GM04504 (cell line): ENCODE data around the gene SAP30BP.
A peak's percentile ranks its signal among the peaks of the same experiment; 100 is the strongest.

Source experiments
- DNase-seq: peaks from one replicate; pipeline ENCODE4 v3.0.0-alpha.2; 2012; ENCODE audit warnings: low read depth

The SAP30BP gene

DNA sequence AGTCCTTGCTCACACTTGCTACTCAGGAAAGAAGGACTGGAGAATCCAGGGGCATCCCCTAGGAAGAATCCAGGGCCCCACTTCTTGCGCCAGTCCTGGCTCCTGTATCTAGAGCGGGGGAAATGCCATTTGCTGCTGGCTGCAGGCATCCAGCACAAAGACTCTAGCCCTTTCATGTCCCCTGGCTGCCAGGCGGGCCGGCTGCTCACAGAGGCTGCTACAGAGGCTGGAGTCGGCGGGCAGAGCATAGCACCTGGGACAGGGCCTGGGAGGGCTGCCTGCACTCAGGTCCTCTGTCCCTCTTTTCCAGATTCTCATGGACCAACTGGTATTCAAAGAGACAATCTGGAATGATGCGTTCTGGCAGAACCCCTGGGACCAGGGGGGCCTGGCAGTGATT lies 20.1 kb upstream of the SAP30BP start:
- DNase-seq, result no peak

DNA sequence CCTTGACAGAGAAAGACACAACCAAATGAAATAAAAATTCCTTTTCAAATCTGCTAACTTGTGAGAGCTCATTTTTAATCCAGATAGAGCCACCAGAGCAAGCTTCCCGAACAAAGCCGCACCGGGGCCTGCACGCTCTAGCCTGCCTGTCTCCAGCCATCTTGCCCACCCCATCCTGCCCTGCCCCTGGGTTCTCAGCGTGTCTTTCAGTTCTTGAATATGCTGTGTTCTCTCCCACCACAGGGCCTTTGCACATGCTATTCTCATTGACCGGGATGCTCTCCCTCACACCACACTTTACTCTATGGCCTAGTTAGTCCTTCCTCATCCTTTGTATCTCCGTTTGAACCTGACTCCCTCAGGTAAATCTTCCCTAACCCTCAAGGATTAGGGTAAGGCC lies 19.2 kb upstream of the SAP30BP start:
- no peak for DNase-seq

DNA sequence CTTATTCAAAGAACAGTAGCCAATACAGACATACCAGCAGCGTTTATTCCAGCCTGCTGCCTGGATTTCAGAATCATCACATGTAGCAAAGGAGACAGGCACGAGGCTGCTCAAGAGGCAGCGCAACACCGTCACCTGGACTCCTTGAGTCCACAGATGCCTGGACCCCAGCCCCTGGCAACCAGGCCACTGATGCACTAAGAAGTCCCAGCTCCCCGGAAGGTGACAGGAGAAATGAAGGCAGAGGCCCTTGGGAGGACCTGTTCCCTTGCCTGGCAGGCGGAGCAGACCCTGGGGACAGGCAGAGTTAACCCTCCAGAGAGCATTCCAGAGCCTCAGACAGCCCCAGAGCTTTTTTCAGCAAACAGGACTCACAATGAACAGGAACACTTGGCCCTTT lies 17.5 kb upstream of the SAP30BP start:
- no peak for DNase-seq

DNA sequence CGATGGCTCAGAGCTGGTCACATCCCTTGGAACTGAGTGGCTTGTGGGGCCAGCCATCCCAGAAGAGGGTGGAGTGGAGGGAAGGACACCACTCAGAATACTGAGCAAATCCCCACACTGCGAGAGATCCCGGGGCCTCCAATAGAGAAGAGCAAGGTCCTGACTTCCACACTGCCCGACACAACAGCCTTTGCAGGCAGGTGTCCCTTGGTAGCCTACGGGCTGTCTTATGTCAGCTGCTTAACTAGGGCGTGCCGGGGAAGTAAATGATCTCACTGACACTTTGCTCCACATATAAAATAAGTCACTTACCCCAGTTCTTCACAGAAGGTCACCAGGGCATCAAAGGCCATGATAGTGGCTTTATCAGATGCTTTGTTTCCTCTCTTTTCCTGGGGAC lies 16.3 kb upstream of the SAP30BP start:
- no peak for DNase-seq

DNA sequence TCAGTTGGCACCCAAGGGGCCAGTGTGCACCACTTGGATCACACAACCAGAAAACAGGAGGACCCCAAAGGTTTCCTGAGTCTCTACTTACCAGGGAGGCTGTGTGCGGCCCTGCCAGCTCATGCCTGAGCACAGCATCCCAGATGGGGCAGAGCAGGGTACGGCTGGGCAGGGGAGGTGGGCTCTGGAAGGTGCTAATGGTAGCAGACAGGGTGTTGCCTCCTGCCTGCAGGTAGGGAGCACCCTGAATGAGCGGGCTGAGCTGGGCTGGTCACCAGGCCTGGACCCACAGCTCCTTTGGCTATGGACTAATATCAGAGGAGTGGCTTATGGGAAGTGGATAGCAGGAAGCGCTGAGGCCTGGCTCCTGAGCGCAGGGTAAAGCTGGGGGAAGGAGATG lies 14.8 kb upstream of the SAP30BP start:
- no peak for DNase-seq

DNA sequence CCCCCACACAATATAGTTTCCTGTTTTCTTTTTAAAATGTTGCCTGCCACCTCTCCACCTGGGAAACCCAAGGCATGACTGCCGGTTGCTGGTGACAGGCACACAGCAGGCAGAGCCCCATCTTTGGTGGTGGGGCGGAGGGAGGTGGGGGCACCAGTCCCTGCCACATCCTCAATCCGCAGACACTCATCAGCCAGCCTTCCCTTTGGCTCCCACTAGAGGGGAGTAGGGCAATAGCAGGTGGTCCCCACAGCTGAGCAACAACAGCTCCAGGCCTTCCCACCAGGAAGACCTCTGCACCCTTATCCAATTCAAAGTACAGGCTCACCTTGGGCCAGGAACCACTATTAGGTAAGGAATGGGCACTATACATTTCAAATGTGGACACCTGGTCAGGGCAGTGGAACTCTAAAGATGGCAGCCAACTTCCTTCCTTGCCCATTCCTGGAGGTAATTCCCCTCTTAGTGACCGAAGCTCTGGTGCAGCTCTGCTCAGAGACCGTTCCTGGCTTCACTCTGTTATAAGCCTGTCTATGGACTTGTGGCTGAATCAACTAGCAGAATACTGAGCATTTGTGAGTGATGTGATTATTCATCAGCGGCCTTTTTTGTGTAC lies 14.1 kb upstream of the SAP30BP start:
- peak; percentile 4 for DNase-seq

DNA sequence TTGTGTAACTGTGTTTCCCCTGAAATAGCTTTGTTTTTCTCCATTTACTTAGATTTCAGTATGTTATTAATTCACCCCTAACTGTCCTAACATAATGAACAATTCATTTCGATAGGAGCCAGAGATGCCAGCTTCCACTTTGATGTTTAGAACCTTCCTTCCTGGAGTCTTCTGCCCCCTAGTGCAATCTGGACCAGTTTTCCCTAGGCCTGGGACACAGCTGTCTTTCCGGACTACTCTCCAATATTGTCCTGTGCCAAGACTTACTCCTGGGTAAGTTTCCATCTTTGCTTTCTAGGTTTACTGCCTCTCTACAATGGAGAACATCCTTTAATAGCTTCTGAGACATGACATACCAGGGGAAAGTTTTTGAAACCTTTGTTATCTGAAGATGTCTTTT lies 13.0 kb upstream of the SAP30BP start:
- peak; percentile 3 for DNase-seq

DNA sequence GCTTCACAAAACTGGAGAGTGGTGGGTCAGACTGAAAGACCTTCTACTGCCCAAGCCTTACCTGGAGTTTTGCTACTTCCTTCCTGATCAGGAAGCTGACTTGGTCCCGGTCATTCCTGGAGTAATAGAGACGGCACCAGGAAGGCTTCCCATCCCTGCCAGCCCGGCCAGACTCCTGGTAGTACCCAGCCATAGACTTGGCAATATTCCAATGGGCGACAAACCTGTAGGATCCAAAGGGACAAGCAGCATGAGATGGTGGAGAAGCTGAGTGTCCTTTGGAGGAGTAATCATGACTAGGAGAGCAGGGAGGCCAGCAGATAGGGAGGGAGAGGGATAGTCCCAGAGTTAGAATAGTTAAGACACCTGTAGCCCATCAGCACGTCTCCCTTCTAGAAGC lies 8.9 kb upstream of the SAP30BP start:
- DNase-seq, result no peak

DNA sequence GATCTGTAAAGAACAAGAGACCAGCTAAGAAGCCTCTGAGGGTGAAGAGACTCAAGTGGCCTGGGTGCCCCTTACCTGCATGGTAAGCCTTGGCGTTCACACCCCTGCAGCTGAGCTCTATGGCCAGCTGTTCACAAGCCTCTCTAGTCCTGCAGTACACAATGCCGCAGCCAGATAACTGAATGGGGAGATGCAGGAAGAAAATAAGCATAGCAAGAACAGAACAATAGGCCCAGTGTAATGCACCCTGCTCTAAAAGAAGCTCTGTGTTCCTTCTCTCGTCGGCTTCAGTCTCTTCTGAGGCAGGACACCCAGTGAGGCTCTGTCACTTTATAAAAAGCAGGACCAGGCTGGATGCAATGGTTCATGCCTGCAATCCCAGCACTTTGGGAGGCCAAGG lies 5.6 kb upstream of the SAP30BP start:
- DNase-seq, result no peak

DNA sequence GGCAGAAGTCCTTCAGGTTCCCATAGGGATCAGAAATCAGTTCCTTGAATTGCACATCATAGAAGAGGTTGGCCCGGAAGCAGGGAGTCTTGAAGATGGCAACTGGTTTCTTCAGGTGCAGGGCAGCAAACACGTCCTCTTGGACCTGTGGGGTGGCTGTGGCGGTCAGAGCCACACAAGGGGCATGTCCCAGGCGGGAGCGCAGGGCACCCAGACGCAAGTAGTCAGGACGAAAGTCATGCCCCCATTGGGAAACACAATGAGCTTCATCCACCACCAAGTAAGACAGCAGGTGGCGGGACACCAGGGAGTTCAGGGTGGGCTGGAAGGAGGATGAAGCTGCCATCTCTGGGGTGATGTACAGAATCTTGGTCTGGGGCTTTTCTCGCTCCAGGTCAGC lies 4.6 kb upstream of the SAP30BP start:
- DNase-seq, result no peak

DNA sequence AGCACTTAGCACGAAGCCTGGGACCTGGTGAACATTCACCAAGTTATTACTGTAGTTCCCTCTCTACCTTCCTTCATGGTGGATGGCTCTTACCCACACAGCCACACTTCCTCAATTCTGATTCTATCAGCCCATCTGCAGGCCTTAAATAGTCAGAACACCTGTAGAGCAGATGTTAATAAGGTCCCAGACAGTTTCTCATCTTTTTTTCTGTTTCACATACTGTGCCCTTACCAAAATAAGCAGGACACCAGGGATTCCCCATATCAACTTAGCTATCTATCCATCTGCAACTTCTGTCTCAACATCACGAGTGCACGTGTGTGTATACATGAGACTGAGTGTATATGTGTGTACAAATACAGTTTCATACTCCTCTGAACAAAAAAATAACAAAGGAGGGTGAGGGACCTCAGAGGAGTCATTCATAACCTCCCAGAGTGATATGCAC lies 3.0 kb upstream of the SAP30BP start:
- no peak for DNase-seq

DNA sequence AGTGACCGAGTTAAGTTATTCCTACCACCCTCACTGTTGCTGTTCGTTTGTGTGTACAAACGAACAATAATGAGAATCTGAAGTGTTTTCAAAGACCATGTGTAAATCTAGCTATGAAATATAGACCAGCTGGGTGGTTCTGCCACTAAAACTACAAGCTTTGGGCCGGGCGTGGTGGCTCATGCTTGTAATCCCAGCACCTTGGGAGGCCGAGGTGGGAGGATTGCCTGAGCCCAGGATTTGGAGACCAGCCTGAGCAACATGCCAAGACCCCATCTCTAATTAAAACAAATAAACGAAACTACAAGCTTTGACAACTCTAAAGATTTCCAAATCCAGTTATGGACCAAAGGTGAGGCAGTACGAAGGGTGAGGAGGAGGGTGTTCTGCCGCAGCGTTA lies 1.2 kb upstream of the SAP30BP start:
- no peak for DNase-seq

DNA sequence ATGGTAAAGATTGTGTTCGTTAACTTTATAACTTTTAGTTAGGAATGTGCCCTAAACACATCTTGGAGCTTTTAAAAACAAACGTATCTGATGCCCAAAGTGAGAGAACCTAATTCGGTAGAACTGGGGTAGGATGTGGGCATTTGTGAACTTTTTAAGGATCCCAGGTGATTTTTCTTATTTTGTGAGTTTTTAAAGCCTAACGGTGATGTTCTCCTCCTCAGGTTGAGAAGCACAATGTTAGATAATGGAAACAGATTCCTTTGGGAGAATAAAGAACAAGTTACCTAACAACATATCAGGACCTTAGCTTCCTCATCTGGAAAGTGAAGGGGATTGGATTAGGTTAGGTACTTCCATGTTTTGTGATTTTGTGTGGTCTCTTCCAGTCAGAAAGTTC lies 687 bp downstream of the SAP30BP start:
- DNase-seq, result no peak

DNA sequence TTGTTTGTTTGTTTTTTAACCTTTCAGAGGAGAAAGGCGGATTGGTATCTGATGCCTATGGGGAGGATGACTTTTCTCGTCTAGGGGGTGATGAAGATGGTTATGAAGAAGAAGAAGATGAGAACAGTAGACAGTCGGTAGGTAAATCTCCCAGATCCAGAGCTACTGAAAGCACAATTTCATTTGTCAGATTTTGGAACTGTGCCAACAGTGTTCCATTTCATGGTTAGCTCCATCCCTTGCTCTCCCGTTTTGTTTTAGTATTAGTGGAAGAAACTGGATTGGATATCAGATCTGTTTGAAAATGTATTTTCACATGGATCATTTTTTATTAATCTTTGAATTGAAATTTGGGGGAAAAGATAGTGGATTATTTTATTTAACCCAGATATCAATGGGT lies 1.4 kb downstream of the SAP30BP start:
- DNase-seq, result no peak

DNA sequence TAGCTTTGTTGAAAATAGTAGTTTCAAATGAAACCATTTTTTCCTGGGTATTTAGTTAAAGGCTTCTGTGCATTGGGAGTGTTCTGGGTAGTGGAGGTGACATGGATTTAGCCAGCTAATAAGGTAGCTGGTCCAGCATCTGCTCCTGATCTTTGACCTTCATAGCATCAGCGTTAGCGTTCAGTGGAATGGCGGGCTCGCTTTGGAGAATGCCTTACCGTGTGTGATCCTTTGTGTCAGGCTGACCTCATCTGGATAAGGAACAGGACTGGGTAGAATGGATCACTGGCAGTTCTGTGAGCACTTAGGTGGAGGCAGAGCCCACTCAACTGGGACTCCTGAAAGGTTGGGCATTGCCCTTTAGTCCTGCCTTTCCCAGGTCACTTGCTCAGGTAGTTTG lies 3.7 kb downstream of the SAP30BP start:
- DNase-seq, result no peak

DNA sequence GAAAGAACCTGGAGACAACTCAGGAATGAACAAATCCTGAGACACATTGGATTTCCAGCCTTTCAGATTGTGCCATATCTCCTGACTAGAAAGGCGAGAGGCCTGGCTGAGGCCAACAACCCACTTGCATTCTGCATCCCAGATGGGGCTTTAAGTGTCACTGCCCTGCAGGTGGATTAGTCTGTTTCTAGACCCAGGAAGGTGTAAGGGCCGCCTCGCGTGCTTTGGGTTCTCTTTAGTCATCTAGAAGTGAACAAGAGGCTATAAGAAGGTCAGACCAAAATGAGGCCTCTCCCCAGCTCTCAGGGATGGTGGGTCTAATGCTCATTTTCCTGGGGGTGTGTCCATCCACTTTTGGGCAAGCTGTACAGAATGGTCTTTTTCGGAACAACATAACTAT lies 4.9 kb downstream of the SAP30BP start:
- DNase-seq, result no peak

DNA sequence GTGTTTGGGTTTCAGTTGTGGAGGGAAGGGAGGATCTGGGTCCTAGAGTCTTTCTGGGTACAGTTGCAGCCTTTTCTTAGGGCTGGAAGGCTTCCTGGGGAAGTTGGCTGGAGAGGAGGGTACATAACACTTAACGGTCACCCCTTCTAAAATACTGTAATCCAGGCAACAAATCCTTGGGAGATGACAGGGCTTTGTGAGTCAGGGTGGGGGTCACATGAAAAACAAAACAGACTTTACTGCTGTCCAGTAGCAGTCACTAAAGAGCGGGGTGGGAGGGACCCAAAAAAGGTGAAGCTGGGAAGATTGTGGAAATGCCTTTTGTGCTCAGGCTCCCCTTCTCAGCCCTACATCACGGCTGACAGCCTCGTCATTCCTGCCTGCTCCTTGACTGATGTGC lies 6.3 kb downstream of the SAP30BP start:
- DNase-seq, result no peak

DNA sequence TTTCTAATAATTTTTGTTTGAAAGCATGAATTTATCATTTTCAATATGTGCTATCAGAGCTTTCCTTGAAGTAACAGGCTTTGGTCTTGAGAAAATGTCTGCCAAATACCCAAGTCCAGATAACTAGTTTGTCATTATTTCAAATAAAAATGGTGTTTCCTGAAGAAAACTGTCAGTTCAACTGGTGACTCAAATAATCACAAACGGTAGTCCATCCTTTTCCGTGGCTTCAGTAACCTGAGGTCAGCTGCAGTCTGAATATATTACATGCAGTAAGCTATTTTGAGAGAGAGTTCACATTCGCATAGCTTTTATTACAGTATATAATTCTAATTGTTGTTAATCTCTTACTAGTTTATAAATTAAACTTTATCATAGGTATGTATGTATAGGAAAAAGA lies 9.3 kb downstream of the SAP30BP start:
- no peak for DNase-seq

DNA sequence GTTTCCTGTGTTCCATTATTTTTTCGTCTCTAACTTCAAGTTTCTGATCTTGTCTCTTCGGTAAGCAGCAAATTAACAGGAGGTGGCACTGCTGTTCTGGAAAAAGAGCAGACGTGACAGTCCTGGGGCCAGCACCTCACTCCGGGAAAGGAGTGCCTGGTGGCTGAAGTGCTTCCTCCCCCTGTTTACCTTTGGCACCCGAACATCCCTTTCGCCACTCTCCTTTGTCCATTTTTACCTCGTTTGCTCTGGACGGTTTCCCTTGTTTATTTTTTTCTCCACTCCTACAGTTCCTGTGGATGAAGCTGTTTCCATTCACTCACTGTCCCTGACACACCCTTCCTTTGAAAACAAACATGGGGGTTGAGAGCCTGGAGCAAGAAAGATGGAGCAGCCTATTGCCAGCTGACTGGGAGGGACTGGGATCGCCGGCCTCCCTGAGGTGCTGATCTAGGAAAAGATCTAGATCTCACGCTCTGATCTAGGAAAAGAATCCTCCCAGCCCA lies 12.6 kb downstream of the SAP30BP start:
- no peak for DNase-seq

DNA sequence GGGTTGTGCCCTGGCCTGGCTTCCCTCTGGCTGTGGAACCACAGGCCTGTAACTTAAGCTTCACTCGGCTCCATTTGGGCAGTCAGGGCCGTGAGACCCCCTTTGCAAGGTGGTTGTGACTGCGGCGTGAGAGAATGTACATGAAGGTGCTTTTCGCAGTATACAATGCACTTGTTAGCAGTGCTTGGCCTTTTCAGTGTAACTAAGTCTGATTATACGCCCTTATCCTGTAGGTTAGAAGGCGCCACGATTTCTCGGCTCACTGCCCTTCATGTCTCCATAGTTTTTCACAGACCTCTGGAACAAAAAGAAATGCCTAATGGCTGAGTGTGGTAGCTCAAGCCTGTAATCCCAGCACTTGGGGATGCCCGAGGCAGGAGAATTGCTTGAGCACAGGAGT lies 13.3 kb downstream of the SAP30BP start:
- no peak for DNase-seq

DNA sequence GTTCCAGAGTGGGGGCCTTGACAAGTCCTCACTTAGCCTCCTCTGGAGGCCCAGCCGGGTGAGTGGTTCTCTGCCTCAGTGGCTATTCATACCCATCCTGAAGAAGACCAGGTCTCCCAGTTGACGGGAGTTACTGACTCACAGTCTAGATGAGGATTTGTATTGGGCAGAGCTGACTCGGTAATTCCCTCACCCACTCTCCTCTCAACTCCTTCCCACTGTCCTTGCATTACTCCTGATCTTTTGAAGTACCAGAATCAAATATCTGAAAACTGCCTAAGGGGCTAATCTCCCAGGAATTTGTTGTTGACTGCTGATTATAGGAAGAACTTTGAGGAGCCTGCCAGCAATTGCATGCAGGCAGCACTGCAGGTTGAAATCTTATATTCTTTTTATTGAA lies 14.2 kb downstream of the SAP30BP start:
- no peak for DNase-seq

DNA sequence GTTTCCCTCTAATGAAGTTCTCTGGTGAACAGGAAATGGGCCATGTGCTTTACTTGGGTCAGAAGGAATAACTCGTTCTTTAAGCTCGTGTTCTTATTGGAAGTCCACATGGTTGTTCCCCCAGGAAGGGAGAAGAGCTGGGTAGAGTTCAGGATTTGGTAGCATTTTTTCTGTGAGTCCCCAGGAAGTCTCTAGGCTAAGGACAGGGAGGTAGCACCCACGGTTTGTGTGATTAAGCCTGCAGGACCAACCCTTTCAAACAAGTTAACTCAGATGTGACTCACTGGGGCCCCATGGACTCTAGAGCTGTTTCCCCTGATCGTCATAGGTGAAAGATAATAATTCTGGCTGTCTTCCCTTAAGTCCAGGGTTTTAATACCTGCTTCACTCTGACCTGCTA lies 16.4 kb downstream of the SAP30BP start:
- DNase-seq, result no peak

DNA sequence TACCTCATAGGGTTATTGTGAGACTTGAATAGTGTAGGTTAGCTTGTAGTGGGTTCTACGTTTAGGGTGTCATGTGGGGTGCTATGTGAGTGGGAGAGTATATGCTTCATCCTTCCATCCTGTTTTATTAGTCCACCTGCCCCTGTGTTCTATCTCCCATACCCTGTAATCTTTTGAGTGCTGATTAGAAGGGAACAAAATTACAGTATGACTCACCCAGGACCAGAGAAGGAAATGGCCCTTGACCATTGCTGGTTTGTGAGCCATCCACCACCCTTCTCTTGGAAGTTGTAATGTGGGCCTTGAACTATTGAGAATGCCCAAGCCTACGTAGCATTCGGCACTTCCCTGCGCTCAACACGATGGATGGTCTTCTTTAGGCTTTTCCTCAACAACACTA lies 17.1 kb downstream of the SAP30BP start:
- no peak for DNase-seq

DNA sequence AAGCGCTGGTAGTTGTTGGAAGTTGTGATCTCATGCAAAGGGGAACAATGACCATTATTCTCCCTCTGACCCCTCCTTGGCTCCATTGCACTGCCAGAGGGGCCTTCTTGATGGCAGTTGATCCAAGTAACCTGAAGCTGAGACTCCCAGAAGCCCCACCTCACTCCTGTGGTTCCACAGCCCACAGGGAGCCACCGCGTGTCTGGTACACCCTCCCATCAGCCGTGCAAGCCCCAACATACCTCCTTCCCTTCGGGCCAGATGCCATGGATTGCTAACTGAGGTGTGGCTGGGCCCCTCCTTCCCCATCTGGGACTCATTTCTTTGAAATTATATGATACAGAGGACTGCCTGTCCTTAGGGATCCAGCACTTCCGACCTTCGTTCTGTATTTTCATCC lies 17.8 kb downstream of the SAP30BP start:
- DNase-seq, result peak; percentile 46

DNA sequence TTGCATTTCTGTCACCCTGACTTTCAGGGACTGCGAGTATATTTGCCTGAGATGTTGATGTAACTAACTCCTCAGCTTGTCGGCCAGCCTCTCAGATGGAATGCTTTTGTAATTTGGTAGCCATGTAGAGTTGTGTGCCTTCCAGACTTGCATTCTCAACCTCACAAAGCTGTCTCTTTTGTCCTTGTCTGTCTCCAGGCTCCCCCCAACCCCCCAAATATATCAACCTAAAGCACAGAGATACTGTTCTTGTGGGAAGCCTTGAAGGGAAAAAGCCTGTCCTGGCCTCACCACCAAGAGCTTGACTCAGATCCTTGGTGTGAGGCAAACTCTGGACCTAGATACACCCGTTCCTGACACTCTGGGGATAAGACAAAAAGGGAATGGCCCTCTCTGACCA lies 18.4 kb downstream of the SAP30BP start:
- no peak for DNase-seq
